Measurements from ENCODE around the gene SMTNL2. TPM values are rescaled to one million over a fixed set of nuclear protein-coding genes. Genes with fewer than 3 reads are reported as not detected.

Gene SMTNL2
- total RNA-seq, 1 donor from 2014 or later: 0.32 TPM

GRCh38 chr17:4616476-4616875 is 32.1 kb downstream of the SMTNL2 start:
- DNase-seq (ENCODE audit: low spot score): no peak
- H3K36me3 Mint-ChIP-seq (ENCODE audit: low read depth): peaks cover 2% of the 10 kb centered on the region
- no peak overlapping the region for H3K4me3 Mint-ChIP-seq (ENCODE audit: unreplicated experiment)
- H3K9me3 Mint-ChIP-seq (ENCODE audit: low read depth): no peaks in the 10 kb centered on the region
- H3K27ac Mint-ChIP-seq (ENCODE audit: unreplicated experiment): no peak overlapping the region
- peaks cover 5% of the 10 kb centered on the region for H3K4me1 Mint-ChIP-seq (ENCODE audit: low read depth)
- H3K27me3 Mint-ChIP-seq (ENCODE audit: low read depth): peaks cover 7% of the 10 kb centered on the region
- no peak for TF ChIP-seq CTCF (IDR thresholded peaks at IDR 0.05)

GRCh38 chr17:4617090-4617489 is 32.8 kb downstream of the SMTNL2 start:
- TF ChIP-seq CTCF (IDR thresholded peaks at IDR 0.05): no peak
- Mint-ChIP-seq H3K9me3 (ENCODE audit: low read depth) (no peaks in the 10 kb centered on the region), H3K27me3 (ENCODE audit: low read depth) (peaks cover 7% of the 10 kb centered on the region), H3K27ac (ENCODE audit: unreplicated experiment) (no peak overlapping the region), H3K4me1 (ENCODE audit: low read depth) (peaks cover 5% of the 10 kb centered on the region), H3K4me3 (ENCODE audit: unreplicated experiment) (no peak overlapping the region), H3K36me3 (ENCODE audit: low read depth) (peaks cover 2% of the 10 kb centered on the region)
- DNase-seq (ENCODE audit: low spot score): no peak

GRCh38 chr17:4617590-4618351 is 33.4 kb downstream of the SMTNL2 start:
- no peak overlapping the region for H3K27ac Mint-ChIP-seq (ENCODE audit: unreplicated experiment)
- no peak overlapping the region for H3K4me3 Mint-ChIP-seq (ENCODE audit: unreplicated experiment)
- peaks cover 5% of the 10 kb centered on the region for H3K4me1 Mint-ChIP-seq (ENCODE audit: low read depth)
- TF ChIP-seq CTCF (IDR thresholded peaks at IDR 0.05): no peak
- no peaks in the 10 kb centered on the region for H3K9me3 Mint-ChIP-seq (ENCODE audit: low read depth)
- peaks cover 7% of the 10 kb centered on the region for H3K27me3 Mint-ChIP-seq (ENCODE audit: low read depth)
- DNase-seq (ENCODE audit: low spot score): no peak
- peaks cover 2% of the 10 kb centered on the region for H3K36me3 Mint-ChIP-seq (ENCODE audit: low read depth)

- no peak for TF ChIP-seq CTCF (IDR thresholded peaks at IDR 0.05)
- Mint-ChIP-seq H3K27ac (ENCODE audit: unreplicated experiment) (no peak overlapping the region), H3K27me3 (ENCODE audit: low read depth) (peaks cover 7% of the 10 kb centered on the region)
Measured at GRCh38 chr17:4620531-4621101, 36.3 kb downstream of the SMTNL2 start.

GRCh38 chr17:4622375-4622774 is 38.0 kb downstream of the SMTNL2 start:
- Mint-ChIP-seq H3K4me1 (ENCODE audit: low read depth) (peaks cover 28% of the 10 kb centered on the region), H3K9me3 (ENCODE audit: low read depth) (no peaks in the 10 kb centered on the region), H3K36me3 (ENCODE audit: low read depth) (peaks cover 2% of the 10 kb centered on the region), H3K27ac (ENCODE audit: unreplicated experiment) (no peak overlapping the region), H3K4me3 (ENCODE audit: unreplicated experiment) (no peak overlapping the region), H3K27me3 (ENCODE audit: low read depth) (peaks cover 2% of the 10 kb centered on the region)
- TF ChIP-seq CTCF (IDR thresholded peaks at IDR 0.05): no peak
- DNase-seq (ENCODE audit: low spot score): no peak

More at GRCh38 chr17:4620531-4621101, 36.3 kb downstream of the SMTNL2 start:
- Mint-ChIP-seq H3K36me3 (ENCODE audit: low read depth) (peaks cover 4% of the 10 kb centered on the region), H3K9me3 (ENCODE audit: low read depth) (no peaks in the 10 kb centered on the region), H3K4me1 (ENCODE audit: low read depth) (peaks cover 25% of the 10 kb centered on the region), H3K4me3 (ENCODE audit: unreplicated experiment) (no peak overlapping the region)
- DNase-seq (ENCODE audit: low spot score): no peak

Data from chondrocyte (in vitro differentiated cells).